OCI-LY7 (cell line): ENCODE data around the gene ASB18.

ENCODE experiments used
- EZH2phosphoT487 ChIP-seq: fragments of 200-600 bp; sonication (generic); IDR thresholded peaks from 2 replicates; pipeline ENCODE4 v1.6.1; 2018; ENCODE audit warnings: low read depth, borderline replicate concordance, mild to moderate bottlenecking, mixed run types, antibody characterized with exemption, low read length, moderate library complexity, mixed read lengths
- TF ChIP-seq, protein P1 (sequence below): fragments of 200-600 bp; sonication (generic); conservative IDR thresholded peaks from 2 replicates; pipeline ENCODE4 v1.5.1; 2014; ENCODE audit warnings: mild to moderate bottlenecking, antibody characterized with exemption, low read length, moderate library complexity, mixed read lengths

DNA sequence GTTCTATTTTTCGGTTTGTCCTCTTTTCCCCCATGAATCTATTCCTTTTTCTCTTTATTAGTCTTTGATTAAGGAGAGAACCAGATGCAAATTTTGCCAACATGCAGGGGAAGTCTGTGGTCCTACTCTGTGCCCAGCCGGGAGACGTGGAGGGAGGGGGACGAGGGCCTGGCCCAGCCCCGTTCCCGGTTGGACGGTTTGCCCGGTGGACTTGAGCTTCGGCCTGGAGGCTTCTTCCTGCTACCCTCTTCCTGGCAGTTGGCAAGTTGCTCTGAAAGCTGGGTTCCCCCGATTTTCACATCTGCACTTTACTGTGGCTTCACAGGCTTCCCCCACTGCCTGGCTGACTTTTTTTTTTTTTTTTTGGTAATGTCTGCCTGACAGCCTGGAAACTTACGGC is 56.7 kb downstream of the ASB18 start:
- TF ChIP-seq, protein P1, sequence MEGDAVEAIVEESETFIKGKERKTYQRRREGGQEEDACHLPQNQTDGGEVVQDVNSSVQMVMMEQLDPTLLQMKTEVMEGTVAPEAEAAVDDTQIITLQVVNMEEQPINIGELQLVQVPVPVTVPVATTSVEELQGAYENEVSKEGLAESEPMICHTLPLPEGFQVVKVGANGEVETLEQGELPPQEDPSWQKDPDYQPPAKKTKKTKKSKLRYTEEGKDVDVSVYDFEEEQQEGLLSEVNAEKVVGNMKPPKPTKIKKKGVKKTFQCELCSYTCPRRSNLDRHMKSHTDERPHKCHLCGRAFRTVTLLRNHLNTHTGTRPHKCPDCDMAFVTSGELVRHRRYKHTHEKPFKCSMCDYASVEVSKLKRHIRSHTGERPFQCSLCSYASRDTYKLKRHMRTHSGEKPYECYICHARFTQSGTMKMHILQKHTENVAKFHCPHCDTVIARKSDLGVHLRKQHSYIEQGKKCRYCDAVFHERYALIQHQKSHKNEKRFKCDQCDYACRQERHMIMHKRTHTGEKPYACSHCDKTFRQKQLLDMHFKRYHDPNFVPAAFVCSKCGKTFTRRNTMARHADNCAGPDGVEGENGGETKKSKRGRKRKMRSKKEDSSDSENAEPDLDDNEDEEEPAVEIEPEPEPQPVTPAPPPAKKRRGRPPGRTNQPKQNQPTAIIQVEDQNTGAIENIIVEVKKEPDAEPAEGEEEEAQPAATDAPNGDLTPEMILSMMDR: no peak
- no peak for TF ChIP-seq EZH2phosphoT487
